HL-60/S4 treated with phorbol 12-myristate 13-acetate at 8.2 ng/mL for 4 days and 3 days (cell line): ENCODE results near the gene SCIN.

Experiments
- in situ Hi-C: fragments of 300-500 bp; cut with MboI; formaldehyde crosslinking; loops from 2 replicates; pipeline ENCODE4 v1.15.0; 2022; ENCODE audit warnings: low sequenced_read_pairs

SCIN gene

GRCh38 chr7:12609561-12609960 lies 39.0 kb downstream of the SCIN start:
- in situ Hi-C loops, result no loop called here

GRCh38 chr7:12610899-12611298 lies 40.4 kb downstream of the SCIN start:
- in situ Hi-C loops, result no loop called here

GRCh38 chr7:12612622-12613021 lies 42.1 kb downstream of the SCIN start:
- in situ Hi-C loops, result no loop called here

- in situ Hi-C loops, result loop anchor here (10.0 kb wide), 1 partner anchor 85 kb away; no protein-coding TSS in a partner anchor
Observed at GRCh38 chr7:12619461-12620069, 49.0 kb downstream of the SCIN start.

GRCh38 chr7:12620371-12620770 lies 49.9 kb downstream of the SCIN start:
- in situ Hi-C loops, result loop anchor here (10.0 kb wide), 1 partner anchor 86 kb away; no protein-coding TSS in a partner anchor

- in situ Hi-C loops, result loop anchor here (10.0 kb wide), 1 partner anchor 88 kb away; no protein-coding TSS in a partner anchor
Observed at GRCh38 chr7:12623223-12623622, 52.7 kb downstream of the SCIN start.

- in situ Hi-C loops, result loop anchor here (10.0 kb wide), 1 partner anchor 89 kb away; no protein-coding TSS in a partner anchor
Observed at GRCh38 chr7:12623885-12624498, 53.5 kb downstream of the SCIN start.

GRCh38 chr7:12625836-12626235 lies 55.3 kb downstream of the SCIN start:
- in situ Hi-C loops, result loop anchor here (10.0 kb wide), 1 partner anchor 91 kb away; no protein-coding TSS in a partner anchor

- in situ Hi-C loops, result loop anchor here (10.0 kb wide), 1 partner anchor 95 kb away; no protein-coding TSS in a partner anchor
Observed at GRCh38 chr7:12629816-12630512, 59.4 kb downstream of the SCIN start.

GRCh38 chr7:12630513-12630819 lies 59.9 kb downstream of the SCIN start:
- in situ Hi-C loops, result no loop called here

- in situ Hi-C loops, result no loop called here
Observed at GRCh38 chr7:12633582-12633981, 63.1 kb downstream of the SCIN start.

- in situ Hi-C loops, result no loop called here
Observed at GRCh38 chr7:12635830-12636229, 65.3 kb downstream of the SCIN start.

GRCh38 chr7:12637328-12637727 lies 66.8 kb downstream of the SCIN start:
- in situ Hi-C loops, result no loop called here

- in situ Hi-C loops, result no loop called here
Observed at GRCh38 chr7:12637819-12638592, 67.5 kb downstream of the SCIN start.

GRCh38 chr7:12638851-12639456 lies 68.4 kb downstream of the SCIN start:
- in situ Hi-C loops, result no loop called here

GRCh38 chr7:12640299-12641096 lies 70.0 kb downstream of the SCIN start:
- in situ Hi-C loops, result no loop called here

GRCh38 chr7:12641196-12641595 lies 70.7 kb downstream of the SCIN start:
- in situ Hi-C loops, result no loop called here

GRCh38 chr7:12642508-12642907 lies 72.0 kb downstream of the SCIN start:
- in situ Hi-C loops, result no loop called here

- in situ Hi-C loops, result no loop called here
Observed at GRCh38 chr7:12643001-12643643, 72.6 kb downstream of the SCIN start.

- in situ Hi-C loops, result no loop called here
Observed at GRCh38 chr7:12643644-12644043, 73.1 kb downstream of the SCIN start.
